ENCODE results near the gene BMPR2. TPM values are rescaled to one million over a fixed set of nuclear protein-coding genes. Genes with fewer than 3 reads are reported as not detected.
"Not testable (repeated sequence)": the region's sequence is repeated elsewhere in the genome, so short reads cannot be mapped to it uniquely, and the experiment has no call there.

BMPR2 gene
- total RNA-seq, 1 donor from 2014 or later: 86.4 TPM

- not testable (repeated sequence) for DNase-seq
Measured at GRCh38 chr2:202535290-202535689, 159.2 kb downstream of the BMPR2 start.

- DNase-seq: no peak
Measured at GRCh38 chr2:202541137-202541536, 165.0 kb downstream of the BMPR2 start.

GRCh38 chr2:202542142-202542541 is 166.0 kb downstream of the BMPR2 start:
- DNase-seq: no peak

GRCh38 chr2:202545523-202545922 is 169.4 kb downstream of the BMPR2 start:
- no peak for DNase-seq

- no peak for DNase-seq
Measured at GRCh38 chr2:202545931-202546330, 169.8 kb downstream of the BMPR2 start.

- DNase-seq: not testable (repeated sequence)
Measured at GRCh38 chr2:202546499-202547141, 170.5 kb downstream of the BMPR2 start.

GRCh38 chr2:202548240-202548639 is 172.1 kb downstream of the BMPR2 start:
- no peak for DNase-seq

GRCh38 chr2:202551000-202551399 is 174.9 kb downstream of the BMPR2 start:
- DNase-seq: not testable (repeated sequence)

- DNase-seq: no peak
Measured at GRCh38 chr2:202555356-202555755, 179.2 kb downstream of the BMPR2 start.

GRCh38 chr2:202560200-202560599 is 184.1 kb downstream of the BMPR2 start:
- no peak for DNase-seq

GRCh38 chr2:202564226-202564625 is 188.1 kb downstream of the BMPR2 start:
- DNase-seq: no peak

- no peak for DNase-seq
Measured at GRCh38 chr2:202566286-202566685, 190.2 kb downstream of the BMPR2 start.

- DNase-seq: no peak
Measured at GRCh38 chr2:202574541-202574940, 198.4 kb downstream of the BMPR2 start.

GRCh38 chr2:202575194-202575593 is 199.1 kb downstream of the BMPR2 start:
- not testable (repeated sequence) for DNase-seq

- DNase-seq: no peak
Measured at GRCh38 chr2:202577250-202578183, 201.4 kb downstream of the BMPR2 start.

GRCh38 chr2:202582846-202583245 is 206.7 kb downstream of the BMPR2 start:
- not testable (repeated sequence) for DNase-seq

- DNase-seq: no peak
Measured at GRCh38 chr2:202583709-202584219, 207.6 kb downstream of the BMPR2 start.

- peak; percentile 6 for DNase-seq
Measured at GRCh38 chr2:202588647-202589581, 212.8 kb downstream of the BMPR2 start.

GRCh38 chr2:202589582-202589949 is 213.4 kb downstream of the BMPR2 start:
- DNase-seq: no peak

GRCh38 chr2:202592566-202592965 is 216.4 kb downstream of the BMPR2 start:
- DNase-seq: no peak

- DNase-seq: no peak
Measured at GRCh38 chr2:202599105-202599504, 223.0 kb downstream of the BMPR2 start.

GRCh38 chr2:202599911-202600310 is 223.8 kb downstream of the BMPR2 start:
- DNase-seq: no peak

Measured in occipital lobe (tissue), 2 donors.